Pons (tissue), 1 donor: ENCODE measurements around the gene RAB40C.

Experiments
- DNase-seq: peaks from one replicate; pipeline ENCODE4 v3.0.0-alpha.2; 2016; ENCODE audit warnings: low spot score

Gene RAB40C

DNA sequence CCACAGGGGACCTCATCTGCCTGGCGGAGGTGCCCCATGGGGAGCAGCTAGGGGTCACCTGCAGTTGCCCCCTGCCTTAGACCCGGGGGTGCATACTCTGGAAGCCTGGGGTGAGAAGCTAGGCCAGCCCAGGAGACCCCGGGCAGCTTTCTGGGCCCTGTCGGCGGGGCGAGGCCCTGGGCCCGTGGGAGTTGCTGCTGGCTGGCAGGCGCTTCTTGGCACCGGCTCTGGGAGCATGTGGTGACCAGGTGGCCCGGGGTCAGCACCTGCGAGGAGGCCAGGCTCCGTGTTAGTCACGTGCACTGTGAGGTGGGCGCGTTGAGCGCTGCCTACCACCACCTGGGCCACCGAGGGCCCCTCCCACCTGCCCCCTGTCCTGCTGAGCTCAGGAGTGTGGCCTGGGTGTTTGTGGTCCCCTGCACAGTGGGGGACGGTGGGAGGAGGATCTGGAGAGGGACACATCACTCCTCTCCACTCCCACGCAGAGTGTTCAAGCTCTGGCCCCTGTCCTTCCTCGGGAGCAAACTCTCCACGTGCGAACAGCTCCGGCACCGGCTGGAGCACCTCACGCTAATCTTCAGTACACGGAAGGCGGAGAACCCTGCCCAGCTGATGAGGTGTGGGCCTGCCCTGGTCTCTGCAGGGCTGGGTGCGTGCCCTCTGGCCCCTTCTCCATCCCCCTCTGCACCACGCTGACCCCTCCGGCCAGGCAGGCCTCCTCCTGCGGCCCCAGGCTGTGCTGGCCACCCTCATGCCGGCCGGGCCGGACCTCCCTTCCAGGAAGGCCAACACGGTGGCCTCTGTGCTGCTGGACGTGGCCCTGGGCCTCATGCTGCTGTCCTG is 14.3 kb upstream of the RAB40C start:
- no peak for DNase-seq

DNA sequence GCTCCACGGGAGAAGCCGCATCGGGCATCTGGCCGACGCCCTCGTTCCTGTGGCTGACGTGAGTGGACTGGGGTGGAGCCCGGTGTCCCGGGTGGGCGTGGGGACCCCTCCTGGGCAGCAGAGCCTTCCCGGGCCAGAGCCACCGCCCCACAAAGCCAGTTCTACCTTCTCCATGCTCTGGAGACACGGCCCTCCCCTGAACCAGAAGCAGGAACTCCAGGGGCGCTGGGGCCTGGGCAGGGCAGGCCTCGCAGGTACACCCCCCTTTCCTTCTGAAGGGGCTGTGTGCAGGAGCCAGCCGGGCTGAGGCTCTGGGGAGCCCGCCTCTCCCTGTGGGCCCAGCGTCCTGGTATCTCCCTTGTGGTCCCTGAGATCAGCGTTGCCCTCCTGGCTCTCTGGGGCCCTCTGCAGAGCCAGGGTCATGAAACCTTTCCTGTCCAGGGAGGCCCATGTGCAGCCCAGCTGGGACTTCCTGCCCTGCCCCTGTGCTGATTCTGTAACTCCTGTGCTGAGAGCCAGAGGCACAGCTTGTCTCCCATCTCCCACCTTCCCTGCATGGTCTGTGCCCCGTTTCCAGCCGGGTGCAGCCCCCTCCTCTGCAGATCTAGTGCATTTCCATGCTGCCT is 13.6 kb upstream of the RAB40C start:
- DNase-seq: no peak

DNA sequence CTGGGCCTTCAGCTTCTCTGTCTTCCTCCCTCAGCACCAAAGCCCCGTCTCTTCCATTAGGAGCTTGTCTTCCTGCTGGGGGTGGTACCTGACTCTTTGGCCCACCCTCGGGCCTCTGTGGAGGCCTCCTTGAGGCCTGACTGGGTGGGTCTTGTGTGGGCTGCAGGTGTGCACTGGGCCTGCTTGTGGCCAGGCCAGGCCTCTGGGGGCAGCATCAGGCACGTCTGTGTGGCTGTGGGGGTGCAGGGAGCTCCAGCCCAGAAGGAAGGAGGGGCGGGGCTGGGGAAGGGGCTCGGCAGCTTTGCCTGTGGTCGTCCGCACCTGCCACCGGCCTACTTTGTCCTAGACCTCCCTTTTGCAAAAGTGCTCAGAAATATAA is 13.1 kb upstream of the RAB40C start:
- DNase-seq: no peak

DNA sequence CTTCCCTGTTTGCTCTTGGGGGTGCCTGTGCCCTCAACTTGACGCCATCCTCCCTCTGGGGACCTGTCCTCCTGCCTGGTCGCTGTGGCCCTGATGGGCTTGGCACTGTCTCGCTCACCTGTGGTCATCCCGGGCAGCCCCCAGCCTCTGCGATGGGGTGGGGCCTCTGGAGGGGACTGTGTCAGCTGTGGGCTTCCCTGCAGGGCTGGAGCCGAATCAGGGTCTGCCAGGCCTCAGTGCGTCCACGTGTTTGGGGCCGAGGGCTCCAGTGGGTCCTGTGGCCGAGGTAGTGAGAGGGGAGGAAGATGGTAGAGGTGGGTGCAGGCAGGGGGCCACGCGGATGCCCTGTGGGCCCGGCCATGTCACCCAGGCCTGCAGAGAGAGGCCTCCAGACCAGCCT is 12.1 kb upstream of the RAB40C start:
- no peak for DNase-seq

DNA sequence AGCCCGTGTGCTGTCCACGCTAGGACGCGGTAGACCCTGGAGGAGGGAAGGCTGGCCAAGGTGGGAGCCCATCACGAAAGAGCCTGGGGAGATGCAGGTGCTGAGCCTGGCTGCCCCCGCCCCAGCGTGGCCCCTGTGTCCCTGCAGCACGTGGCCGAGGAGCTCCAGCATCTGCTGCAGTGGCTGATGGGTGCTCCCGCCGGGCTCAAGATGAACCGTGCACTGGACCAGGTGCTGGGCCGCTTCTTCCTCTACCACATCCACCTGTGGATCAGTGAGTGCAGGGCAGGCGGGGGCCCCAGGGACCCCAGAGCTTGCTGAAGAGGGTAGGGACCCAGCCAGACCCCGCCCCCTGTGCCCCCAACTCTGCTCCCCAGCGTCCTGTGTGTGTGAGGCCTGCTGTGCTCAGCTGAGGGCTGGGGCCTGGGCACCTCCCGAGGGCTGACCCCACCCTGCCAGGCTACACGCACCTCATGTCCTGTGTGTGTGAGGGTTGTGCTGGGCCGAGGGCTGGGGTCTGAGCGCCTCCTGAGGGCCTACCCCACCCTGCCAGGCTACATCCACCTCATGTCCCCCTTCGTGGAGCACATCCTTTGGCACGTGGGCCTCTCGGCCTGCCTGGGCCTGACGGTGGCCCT is 11.5 kb upstream of the RAB40C start:
- DNase-seq: no peak

DNA sequence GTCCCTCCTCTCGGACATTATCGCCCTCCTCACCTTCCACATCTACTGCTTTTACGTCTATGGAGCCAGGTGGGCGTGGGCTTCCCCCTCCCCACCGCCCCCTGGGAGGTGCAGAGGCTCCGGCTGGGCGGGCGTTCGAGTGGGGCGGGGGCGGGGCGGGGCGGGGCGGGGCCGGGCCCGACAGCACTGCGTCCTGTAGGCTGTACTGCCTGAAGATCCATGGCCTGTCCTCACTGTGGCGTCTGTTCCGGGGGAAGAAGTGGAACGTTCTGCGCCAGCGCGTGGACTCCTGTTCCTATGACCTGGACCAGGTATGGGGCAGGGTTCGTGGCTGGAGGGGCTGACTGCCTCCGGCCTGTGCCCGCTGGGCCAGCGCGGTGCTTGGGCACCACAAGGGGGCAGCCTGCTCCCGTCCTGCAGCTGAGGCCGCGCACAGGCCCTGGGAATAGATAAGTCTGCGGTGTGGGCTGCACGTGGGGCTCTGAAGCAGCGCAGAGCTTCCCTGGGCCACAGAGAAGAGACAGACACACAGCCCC is 10.9 kb upstream of the RAB40C start:
- peak; percentile 29 for DNase-seq

DNA sequence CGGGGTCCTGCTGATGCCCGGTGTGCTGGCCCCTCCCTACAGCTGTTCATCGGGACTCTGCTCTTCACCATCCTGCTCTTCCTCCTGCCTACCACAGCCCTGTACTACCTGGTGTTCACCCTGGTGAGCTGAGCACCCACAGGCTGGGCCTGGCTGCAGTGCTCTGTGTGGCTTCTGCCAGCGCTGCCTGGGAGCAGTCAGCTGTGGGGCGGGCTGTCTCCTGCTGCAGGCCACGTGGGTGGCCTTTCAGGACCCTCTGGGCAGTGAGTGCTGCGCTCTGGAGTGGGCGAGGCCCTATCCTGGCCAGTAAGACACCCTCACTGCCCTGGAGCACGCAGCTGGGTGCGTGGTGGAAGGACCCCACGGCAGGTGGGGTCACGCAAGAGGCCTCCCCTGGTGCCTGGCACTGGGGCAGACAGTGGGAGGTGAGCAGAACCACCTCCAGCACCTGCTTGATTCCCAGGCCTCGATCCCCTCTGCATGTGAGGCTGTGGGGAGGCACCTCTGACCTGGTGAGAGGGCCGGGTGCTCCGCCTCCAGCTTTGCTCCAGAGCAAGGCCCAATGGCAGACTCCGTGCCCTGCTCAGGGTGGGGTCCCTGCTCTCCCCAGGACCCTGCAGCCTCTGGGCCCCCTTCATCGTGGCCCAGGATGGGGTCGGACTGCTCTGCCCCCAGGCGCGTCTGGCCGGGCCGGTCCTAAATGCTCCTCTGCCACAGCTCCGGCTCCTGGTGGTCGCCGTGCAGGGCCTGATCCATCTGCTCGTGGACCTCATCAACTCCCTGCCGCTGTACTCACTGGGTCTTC is 9.5 kb upstream of the RAB40C start:
- DNase-seq: no peak

DNA sequence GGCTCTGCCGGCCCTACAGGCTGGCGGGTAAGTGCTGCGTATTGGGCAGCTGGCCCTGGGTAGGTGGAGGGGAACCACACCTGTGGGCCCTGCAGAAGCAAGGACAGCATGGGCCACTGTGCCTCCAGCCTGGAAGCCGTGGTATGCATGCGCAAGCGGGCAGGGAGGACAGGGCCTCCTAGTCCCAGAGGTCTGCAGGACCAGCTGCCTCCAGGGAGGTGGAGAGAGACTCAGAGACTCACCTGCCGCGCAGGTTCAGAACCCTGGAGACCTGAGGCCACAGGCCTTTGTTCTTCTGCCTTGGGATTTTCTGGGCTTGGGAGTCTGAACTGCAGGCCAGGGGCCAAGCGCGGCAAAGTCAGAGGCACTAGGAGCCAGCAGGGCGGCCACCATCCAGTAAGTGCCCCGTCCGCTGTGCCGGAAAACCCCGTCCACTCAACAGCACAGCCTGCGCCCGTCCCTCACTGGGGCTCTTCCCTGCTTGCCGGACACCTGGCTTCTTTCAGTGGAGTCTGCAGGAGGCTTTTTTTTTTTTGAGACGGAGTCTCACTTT is 8.8 kb upstream of the RAB40C start:
- DNase-seq: no peak

DNA sequence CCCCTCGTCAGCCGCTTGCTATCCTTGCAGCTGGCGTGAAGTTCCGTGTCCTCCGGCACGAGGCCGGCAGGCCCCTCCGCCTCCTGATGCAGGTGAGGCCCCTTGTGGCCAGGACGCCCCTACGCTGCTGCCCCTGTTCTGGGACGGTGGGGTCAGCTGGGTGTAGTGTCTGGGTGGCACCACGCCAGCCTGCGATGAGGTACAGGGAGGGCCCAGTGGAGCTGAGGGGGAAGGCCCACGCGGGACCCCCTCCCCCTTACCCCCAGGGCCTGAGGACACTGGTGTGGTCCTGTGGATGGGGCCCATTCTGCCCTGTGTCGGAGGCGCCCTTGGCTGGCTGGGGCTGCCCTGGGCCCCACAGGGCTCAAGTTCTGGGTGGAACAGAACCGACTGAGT is 7.7 kb upstream of the RAB40C start:
- DNase-seq: no peak

DNA sequence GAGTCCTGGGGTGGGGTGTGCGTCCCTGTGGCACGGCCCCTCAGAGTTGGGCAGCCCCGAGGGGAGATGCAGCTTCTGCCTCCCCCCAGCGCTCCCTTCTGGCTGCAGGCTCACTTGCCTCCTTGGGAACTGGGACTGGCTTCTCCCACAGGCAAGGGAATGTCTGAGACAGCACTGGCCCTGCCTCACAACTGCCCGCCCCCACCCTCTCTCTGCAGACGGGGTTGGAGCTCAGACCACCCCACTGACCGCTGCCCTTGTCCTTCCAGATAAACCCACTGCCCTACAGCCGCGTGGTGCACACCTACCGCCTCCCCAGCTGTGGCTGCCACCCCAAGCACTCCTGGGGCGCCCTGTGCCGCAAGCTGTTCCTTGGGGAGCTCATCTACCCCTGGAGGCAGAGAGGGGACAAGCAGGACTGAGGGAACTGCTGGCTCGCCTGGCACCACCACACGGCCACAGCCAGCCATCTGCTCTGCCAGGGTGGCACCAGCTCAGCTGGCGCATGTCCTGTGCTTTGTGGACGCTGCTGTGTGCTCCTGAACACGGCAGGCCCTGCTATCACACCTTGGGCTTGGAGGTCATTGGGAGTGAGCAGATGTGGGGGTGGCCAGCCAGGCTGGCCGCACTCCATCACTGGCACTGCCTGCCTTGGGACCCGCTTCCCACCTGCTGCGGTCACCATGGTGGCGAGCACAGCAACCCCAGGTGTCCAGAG is 7.1 kb upstream of the RAB40C start:
- DNase-seq: no peak

DNA sequence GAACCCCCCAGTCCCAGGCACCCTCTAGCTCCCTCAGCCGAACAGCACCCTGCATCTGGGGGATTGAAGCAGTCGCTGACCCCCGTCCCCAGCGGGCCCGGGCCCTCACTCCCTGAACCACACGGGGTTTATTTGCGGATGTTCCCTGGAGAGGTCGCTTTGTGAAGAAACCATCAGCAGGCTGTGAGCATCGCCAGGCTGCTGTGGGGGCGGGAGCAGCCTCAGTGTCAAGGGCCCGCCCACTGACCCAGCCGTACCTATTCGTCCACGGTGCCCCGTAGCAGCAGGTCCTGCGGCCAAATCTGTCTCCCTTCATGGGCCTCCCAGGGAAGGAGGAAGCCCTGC is 6.4 kb upstream of the RAB40C start:
- no peak for DNase-seq

DNA sequence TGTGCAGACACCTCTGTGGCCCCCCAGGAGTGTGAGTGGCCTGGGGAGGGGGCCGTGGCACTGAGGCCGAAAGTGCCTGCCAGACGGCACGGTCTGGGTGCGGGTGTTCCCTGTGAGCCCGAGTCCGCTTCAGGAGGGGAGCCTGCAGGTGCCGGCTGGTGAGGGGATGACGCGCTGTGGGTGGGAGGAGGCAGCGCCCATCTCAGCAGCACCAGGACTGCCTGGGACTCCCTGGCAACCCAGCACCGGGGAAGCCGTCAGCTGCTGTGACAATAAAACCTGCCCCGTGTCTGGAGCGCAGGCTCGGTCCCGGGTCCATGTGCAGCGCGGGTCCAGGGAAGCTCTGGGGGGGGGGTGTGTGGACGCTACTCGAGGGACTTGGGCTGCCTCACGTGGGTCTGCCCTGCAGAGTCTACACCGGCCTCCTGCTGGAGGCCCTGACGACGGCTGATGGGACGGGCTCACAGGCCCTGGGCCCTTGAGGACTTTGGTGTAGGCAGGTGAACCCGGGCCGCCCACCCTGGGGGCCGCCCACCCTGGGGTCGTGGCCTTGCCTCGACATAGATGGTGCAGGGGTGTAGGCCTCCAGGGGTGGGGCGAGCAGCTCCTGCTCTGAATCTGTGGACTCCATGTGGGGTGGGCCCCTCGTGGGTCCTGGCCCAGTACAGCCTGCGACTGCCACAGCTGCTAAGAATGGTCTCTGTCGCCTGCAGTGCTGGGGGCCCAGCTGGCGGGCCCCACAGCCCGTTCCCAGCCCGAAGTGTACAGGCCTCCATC is 5.9 kb upstream of the RAB40C start:
- no peak for DNase-seq

DNA sequence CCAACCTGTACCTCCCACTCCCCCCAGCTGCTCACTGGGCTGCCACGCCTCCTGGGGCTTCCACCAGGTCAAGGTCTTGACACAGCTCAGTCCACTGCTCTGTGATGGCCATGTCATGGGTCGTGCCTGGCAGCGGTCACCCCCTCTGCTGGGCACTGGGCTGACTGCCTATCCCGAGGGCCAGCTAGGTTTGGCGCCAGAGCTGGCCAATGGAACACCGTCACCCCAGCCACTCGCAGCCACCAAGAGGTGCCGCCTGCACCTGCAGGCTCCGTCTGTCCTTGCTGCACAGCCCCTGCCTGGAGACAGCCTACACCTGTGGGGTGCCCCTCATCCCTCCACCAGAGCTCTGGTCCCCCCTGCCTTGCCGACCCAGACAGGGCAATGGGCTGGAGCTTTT is 4.5 kb upstream of the RAB40C start:
- DNase-seq: no peak

DNA sequence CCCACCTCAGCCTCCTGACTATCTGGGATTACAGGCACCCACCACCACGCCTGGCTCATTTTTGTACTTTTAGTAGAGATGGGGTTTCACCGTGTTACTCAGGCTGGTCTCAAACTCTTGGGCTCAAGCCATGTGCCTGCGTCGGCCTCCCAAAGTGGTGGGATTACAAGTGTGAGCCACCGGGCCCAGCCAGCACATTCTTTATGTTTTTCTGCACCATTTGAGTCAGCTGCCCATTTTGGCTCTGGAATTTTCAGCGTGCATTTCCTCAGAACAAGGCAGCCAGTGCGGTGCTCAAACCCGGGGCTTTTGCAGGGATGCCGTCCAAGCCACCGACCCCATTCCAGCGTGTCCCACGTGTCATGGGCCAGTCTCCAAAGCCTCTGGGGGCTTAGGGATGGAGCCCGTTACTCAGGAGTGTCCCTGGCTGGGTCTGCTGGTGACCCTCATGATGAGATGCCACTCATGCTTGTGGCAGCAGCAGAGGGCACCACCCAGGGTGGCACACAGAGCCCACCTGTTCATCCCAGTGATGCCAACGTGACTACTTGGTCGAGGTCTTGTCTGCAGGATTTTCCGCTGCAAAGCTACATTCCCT is 3.7 kb upstream of the RAB40C start:
- DNase-seq: no peak

DNA sequence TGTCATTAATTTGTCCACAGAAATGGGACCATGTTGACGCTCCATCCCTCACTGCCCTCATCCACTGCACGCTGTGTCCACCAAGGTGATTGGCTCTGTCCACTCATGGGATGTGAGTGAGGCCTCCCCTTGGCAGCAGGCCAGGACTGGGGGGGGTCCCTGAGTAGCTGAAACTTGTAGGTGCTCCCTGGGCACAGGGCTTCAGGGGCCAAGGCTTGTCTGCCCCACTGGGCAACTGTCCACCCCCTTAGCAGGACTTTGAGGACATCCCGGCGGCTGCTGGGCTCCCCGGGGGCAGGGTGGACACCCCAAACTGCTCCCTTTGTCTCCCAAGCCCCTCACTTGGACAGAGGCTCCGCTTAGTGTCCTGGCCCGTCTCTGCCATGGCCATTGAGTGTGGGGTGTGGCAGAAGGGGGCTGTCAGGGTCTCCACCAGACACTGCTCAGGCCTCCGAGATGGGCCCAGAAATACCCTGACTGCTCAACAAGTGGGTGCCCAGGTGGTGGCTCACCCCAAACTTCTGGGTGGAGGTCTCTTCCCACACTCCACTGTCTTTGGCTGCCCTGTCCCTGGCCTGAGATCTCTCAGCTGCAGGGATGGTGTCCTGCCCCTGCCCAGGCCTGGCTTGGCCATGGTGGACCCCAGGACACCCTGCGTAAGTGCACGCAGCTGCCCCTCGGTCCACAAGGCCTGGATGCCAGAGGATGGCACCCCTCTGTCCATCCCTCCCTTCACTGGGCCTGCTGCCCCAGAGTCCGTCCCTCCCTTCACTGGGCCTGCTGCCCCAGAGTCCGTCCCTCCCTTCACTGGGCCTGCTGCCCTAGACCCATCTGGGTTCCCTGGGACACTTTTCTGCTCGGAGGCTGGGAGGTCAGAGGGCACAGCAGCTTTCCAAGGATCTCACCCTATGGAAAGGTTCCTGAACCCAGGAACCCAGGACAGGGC is 2.9 kb upstream of the RAB40C start:
- DNase-seq: no peak

DNA sequence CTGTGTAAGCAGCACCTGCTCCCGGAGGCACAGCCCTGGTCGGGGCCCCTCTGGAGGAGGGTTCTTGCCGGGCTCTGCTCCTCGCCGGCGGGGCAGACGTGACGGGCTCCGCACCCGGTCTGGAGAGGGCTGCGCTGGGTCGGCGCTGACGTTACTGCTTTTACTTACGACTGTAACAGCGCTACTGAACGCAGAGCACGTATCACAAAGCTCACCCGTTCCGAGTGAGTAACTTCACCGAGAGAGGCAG is 1.3 kb upstream of the RAB40C start:
- DNase-seq: no peak

DNA sequence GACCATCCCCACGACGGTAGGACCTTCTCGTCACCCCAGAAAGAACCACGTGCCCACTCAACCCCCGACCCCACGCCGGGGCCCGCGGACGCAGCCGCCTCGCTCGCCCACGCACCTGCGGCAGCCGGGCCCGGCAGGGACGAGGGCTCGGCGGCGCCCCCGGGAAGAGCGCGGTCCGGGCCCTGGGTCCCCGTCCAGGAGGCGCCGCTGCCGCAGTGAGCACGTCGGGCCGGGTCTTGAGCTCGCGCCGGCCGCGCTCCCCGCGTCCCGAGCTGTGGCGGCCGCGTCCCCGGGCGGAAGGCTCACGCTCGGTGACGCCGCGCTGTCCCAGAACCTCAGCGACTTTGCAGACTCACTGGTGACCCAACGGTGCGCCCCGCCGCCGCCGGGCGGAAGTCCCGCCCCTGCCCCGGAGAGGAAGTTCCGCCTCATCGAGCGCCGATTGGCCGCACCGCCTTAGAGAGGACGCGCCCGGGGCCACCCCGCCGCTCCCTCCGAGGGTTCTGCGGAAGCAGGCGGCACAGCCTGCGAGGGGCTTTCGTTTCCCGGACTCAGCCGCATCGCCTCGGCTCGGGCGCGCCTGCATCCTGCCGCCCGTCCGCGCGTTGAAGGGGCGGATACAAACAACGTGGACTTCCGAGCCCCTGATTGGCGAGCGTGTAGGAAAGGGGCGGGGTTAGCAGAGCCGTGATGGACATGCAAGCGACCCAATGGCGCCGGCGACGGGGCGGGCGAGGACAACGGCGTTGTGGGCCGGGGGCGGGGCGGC is 793 bp upstream of the RAB40C start:
- DNase-seq: peak; percentile 95

DNA sequence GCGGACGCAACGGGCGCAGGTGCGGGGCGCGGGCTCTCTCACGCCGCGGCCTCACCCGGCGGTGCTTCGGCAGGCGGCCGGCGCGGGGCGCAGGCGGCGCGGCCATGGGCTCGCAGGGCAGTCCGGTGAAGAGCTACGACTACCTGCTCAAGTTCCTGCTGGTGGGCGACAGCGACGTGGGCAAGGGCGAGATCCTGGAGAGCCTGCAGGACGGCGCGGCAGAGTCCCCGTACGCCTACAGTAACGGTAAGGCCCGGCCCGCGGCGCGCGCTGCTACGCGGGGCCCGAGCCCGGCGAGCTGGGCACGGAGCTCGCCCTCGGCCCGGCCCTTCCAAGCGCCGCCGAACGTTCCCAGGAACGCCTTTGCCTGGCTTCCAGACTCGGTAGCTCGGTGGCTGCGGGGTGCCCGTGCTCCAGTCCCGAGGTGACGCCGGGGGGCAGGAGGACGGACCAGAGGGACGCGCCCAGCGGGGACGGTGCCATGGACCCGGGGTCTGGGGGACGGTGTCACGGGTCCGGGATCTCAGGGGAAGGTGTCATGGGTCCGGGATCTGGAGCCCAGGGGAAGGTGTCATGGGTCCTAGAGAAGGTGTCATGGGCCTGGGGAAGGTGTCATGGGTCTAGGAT is 435 bp downstream of the RAB40C start:
- DNase-seq: no peak
